Renal cortex interstitium (tissue), 11 donors: ENCODE data around the gene TLE4. TPM values are rescaled to one million over a fixed set of nuclear protein-coding genes. Genes with fewer than 3 reads are reported as not detected.

Source experiments
- DNase-seq, 11 donors: peaks; one replicate each; pipeline ENCODE4 v3.0.0-alpha.2; 2013; ENCODE audit warnings: low read depth in 9 of 11, low spot score in 4 of 11; ENCODE audit errors: extremely low read depth in 1 of 11
- polyA plus RNA-seq, 3 donors: library from polyadenylated mRNA; unstranded; fragments of 120-200 nt; gene quantifications; one replicate each; pipeline ENCODE4 v1.2.1, GENCODE V29; 2013; ENCODE audit not compliant: insufficient read length in 3 of 3

The TLE4 gene
- polyA plus RNA-seq, 3 donors = 58.3 to 77.3 (median 67.1) TPM

GRCh38 chr9:79694208-79694607 is 122.4 kb downstream of the TLE4 start:
- DNase-seq = no peak

- peak in 1 of 11 donors; percentile 11 for DNase-seq
Observed at GRCh38 chr9:79694676-79695400, 123.1 kb downstream of the TLE4 start.

GRCh38 chr9:79695531-79696175 is 123.9 kb downstream of the TLE4 start:
- no peak for DNase-seq

DNA sequence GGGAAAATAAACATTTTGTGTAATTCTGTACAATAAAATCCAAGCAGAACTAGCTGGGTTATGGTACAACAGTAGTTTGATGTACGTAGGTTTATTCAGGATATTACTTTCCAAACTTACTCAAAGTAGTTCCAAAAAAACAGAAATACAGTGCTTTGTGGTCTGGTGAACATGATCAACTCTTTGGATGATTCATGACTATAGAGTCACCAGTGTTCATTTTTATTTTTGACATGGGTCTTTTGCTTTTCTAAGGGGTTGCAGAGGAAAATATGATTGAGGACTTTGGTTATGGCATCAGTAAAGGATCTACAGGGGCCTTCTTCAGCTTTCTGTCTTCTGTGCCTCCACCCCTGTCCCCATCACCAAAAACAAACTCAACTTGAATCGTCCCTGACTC is 127.2 kb downstream of the TLE4 start:
- DNase-seq = no peak

GRCh38 chr9:79699479-79699878 is 127.7 kb downstream of the TLE4 start:
- DNase-seq = no peak

- no peak for DNase-seq
Observed at GRCh38 chr9:79700607-79701360, 129.0 kb downstream of the TLE4 start.

- no peak for DNase-seq
Observed at GRCh38 chr9:79701651-79702050, 129.9 kb downstream of the TLE4 start.

- no peak for DNase-seq
Observed at GRCh38 chr9:79705704-79706103, 133.9 kb downstream of the TLE4 start.

DNA sequence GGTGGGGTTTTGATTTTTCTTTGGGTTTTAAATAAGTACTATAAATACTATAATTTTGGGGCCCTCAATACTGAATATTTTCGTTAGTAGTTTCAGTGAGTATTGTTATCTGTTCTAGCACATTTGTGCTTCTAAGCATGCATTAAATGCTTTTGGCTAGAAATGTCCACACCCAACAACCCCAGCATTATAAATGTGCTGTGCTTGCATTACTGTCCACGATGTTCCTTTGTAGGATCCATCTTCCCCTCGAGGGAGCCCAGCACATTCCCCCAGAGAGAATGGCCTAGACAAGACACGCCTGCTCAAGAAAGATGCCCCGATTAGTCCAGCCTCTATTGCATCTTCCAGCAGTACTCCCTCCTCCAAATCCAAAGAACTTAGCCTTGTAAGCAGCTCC is 134.7 kb downstream of the TLE4 start:
- DNase-seq = no peak

DNA sequence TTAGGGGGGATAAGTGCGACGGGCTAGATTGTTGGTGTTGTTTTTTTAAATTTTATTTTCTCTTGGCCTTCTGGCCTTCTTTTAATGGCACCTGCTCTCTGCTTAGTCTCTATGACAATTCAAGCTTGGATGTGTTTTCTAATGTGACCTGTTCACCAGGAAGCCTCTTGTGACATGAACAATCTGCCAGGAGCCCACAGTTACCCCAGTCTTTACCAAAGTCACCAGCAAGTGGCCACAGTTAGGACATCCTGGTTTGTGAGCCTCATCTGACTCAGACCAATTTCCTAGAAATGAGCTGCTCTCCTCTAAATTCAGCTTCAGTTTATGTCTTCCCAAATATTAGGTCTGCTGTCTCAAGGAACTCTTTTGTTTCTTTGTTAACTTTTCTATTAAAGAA is 135.8 kb downstream of the TLE4 start:
- no peak for DNase-seq

DNA sequence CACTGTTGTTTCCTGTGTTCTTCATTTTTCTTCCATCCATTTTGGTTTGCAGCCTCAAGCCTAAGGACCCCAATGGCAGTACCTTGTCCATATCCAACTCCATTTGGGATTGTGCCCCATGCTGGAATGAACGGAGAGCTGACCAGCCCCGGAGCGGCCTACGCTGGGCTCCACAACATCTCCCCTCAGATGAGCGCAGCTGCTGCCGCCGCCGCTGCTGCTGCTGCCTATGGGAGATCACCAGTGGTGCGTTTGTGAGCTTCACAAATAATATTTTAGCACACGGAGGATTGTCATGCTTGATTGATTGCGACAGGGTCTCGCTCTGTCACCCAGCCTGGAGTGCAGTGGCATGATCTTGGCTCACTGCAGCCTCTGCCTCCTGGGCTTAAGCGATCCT is 136.8 kb downstream of the TLE4 start:
- DNase-seq = no peak

GRCh38 chr9:79709743-79710674 is 138.2 kb downstream of the TLE4 start:
- no peak for DNase-seq

DNA sequence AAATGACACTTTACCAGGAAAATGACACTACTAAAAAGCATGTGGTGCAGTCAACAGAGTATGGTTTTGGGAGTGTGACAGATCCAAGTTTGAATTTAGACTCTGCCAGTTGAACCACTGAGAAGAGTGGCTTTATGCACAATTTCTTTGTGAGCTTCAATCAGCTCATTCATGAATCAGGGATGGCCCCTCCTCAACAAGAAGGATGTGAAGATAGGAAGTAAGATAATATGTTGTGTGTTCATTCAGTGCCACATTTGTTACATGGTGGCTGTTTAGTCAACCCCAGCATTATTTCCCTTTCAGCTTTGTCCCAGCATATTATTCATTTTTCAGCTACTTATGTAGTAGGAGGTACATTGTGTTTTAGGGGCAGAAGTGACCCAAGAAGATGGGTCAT is 140.1 kb downstream of the TLE4 start:
- DNase-seq = no peak

- no peak for DNase-seq
Observed at GRCh38 chr9:79719021-79719420, 147.3 kb downstream of the TLE4 start.

DNA sequence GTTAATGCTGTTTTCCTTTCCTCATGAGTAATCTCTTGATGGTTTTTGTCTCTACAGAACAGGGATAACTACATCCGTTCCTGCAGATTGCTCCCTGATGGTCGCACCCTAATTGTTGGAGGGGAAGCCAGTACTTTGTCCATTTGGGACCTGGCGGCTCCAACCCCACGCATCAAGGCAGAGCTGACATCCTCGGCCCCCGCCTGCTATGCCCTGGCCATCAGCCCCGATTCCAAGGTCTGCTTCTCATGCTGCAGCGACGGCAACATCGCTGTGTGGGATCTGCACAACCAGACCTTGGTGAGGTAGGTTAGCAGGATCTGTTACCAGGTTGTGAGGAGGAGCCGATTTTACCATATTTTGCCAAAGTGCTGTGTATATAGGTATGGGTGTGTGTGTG is 148.2 kb downstream of the TLE4 start:
- no peak for DNase-seq

GRCh38 chr9:79731171-79731890 is 159.6 kb downstream of the TLE4 start:
- peak in 1 of 11 donors; percentile 13 for DNase-seq

DNA sequence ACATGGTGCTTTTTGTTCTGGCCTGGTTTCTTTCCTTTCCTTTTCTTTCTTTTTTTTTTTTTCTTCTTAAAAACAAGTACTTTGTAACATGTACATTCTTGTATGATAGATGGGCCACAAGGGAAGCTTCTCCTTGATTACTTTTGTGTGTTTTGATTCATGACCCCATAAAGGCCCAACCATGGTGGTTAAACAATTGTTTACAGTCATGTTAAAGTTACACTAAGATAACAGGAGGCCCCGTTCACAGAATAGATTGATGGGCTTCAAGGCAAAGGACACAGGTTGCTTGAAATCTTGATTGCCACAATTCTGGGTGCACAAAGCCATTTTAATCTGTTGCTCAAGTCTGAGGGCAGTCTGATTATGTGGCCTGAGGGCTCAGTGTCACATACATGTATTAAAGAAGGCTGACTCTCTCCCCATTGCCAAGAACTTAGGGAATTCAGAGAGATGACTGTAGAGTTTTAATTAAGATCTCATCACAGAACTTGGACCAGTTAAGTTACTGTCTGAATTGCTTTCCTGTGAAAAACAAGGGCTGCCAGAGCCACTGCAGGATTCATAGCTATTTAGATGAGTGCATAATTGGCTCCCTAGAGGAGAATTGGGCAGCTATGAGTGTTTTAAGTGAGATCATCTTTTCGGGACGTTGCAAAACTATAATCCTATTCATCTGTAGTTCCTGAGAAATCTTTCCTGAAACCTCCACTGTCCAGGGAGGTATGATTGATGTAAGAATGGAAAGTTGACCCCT is 163.4 kb downstream of the TLE4 start:
- peak in 2 of 11 donors; percentile 13 to 32 for DNase-seq

DNA sequence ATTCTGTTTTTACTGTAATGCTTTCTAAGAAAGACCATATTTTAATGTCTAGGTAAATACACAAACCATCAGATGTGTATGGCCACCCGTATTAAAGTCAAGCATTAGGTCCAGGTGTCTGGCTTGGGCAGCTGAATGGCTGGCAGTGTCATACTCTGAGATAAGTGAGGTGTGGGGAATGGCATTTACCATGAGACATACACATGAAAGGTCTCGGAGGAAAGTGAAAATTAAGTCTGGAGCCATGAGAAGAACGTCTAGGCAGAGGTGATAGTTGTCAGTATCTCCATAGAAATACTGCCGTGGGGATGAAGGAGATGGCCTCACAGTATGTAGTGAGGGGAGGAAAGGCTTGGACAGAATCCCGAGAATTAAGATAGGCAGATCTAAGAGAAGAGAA is 164.3 kb downstream of the TLE4 start:
- no peak for DNase-seq
